ENCODE measurements around the gene KLC4. TPM values are rescaled to one million over a fixed set of nuclear protein-coding genes. Genes with fewer than 3 reads are reported as not detected.
"Not testable (repeated sequence)": the region's sequence is repeated elsewhere in the genome, so short reads cannot be mapped to it uniquely, and the experiment has no call there.

Gene KLC4
- total RNA-seq, 1 donor from 2014 or later: 13.8 TPM

GRCh38 chr6:43061861-43062260, 2.4 kb downstream of the KLC4 start:
- DNase-seq (ENCODE audit: low read depth, low spot score): no peak

- DNase-seq (ENCODE audit: low read depth, low spot score): no peak
Measured at GRCh38 chr6:43062818-43063217, 3.4 kb downstream of the KLC4 start.

- DNase-seq (ENCODE audit: low read depth, low spot score): no peak
Measured at GRCh38 chr6:43070028-43070632, 10.7 kb downstream of the KLC4 start.

- no peak for DNase-seq (ENCODE audit: low read depth, low spot score)
Measured at GRCh38 chr6:43074847-43075669, 15.6 kb downstream of the KLC4 start.

- no peak for DNase-seq (ENCODE audit: low read depth, low spot score)
Measured at GRCh38 chr6:43075670-43076463, 16.4 kb downstream of the KLC4 start, which contains the start of gene PTK7. TSS of gene PTK7 (plus strand) at chr6:43076314. CDS start at chr6:43076489, 175 bp downstream.

GRCh38 chr6:43076464-43077332, 17.3 kb downstream of the KLC4 start:
- DNase-seq (ENCODE audit: low read depth, low spot score): no peak

GRCh38 chr6:43077333-43077809, 17.9 kb downstream of the KLC4 start:
- no peak for DNase-seq (ENCODE audit: low read depth, low spot score)

GRCh38 chr6:43077981-43078511, 18.6 kb downstream of the KLC4 start:
- no peak for DNase-seq (ENCODE audit: low read depth, low spot score)

- no peak for DNase-seq (ENCODE audit: low read depth, low spot score)
Measured at GRCh38 chr6:43078691-43079090, 19.3 kb downstream of the KLC4 start.

- no peak for DNase-seq (ENCODE audit: low read depth, low spot score)
Measured at GRCh38 chr6:43081043-43081442, 21.6 kb downstream of the KLC4 start.

- not testable (repeated sequence) for DNase-seq (ENCODE audit: low read depth, low spot score)
Measured at GRCh38 chr6:43081922-43082321, 22.5 kb downstream of the KLC4 start.

GRCh38 chr6:43082806-43083655, 23.6 kb downstream of the KLC4 start:
- DNase-seq (ENCODE audit: low read depth, low spot score): no peak

GRCh38 chr6:43086022-43086658, 26.7 kb downstream of the KLC4 start:
- DNase-seq (ENCODE audit: low read depth, low spot score): no peak

- DNase-seq (ENCODE audit: low read depth, low spot score): no peak
Measured at GRCh38 chr6:43088654-43089056, 29.2 kb downstream of the KLC4 start.

- DNase-seq (ENCODE audit: low read depth, low spot score): no peak
Measured at GRCh38 chr6:43089467-43089866, 30.0 kb downstream of the KLC4 start.

GRCh38 chr6:43089874-43090558, 30.6 kb downstream of the KLC4 start:
- DNase-seq (ENCODE audit: low read depth, low spot score): no peak

- DNase-seq (ENCODE audit: low read depth, low spot score): no peak
Measured at GRCh38 chr6:43090559-43090956, 31.1 kb downstream of the KLC4 start.

- no peak for DNase-seq (ENCODE audit: low read depth, low spot score)
Measured at GRCh38 chr6:43091020-43091419, 31.6 kb downstream of the KLC4 start.
